GM21576 (cell line): Measurements from ENCODE around the gene EYS.

Experiments used
- ATAC-seq: cut with Tn5 transposase; IDR thresholded peaks from one replicate; pipeline ENCODE4 v1.9.1; 2021; ENCODE audit warnings: mild to moderate bottlenecking, moderate library complexity; ENCODE audit not compliant: unreplicated experiment

The EYS gene

GRCh38 chr6:64874776-64875175 lies 832.2 kb downstream of the EYS start:
- no peak for ATAC-seq

- no peak for ATAC-seq
Measured at GRCh38 chr6:64872633-64873032, 834.4 kb downstream of the EYS start.

- no peak for ATAC-seq
Measured at GRCh38 chr6:64861039-64861651, 845.9 kb downstream of the EYS start.

- no peak for ATAC-seq
Measured at GRCh38 chr6:64860203-64860602, 846.8 kb downstream of the EYS start.

GRCh38 chr6:64850121-64850520 lies 856.9 kb downstream of the EYS start:
- ATAC-seq = no peak

GRCh38 chr6:64848467-64848866 lies 858.6 kb downstream of the EYS start:
- ATAC-seq = no peak

GRCh38 chr6:64847396-64847795 lies 859.6 kb downstream of the EYS start:
- ATAC-seq = no peak

- ATAC-seq = no peak
Measured at GRCh38 chr6:64838726-64839125, 868.3 kb downstream of the EYS start.

- no peak for ATAC-seq
Measured at GRCh38 chr6:64831680-64832079, 875.3 kb downstream of the EYS start.

GRCh38 chr6:64817525-64817924 lies 889.5 kb downstream of the EYS start:
- no peak for ATAC-seq

- ATAC-seq = no peak
Measured at GRCh38 chr6:64815718-64816117, 891.3 kb downstream of the EYS start.

GRCh38 chr6:64812138-64812537 lies 894.9 kb downstream of the EYS start:
- ATAC-seq = no peak

GRCh38 chr6:64811119-64811518 lies 895.9 kb downstream of the EYS start:
- no peak for ATAC-seq

- ATAC-seq = no peak
Measured at GRCh38 chr6:64807785-64808184, 899.2 kb downstream of the EYS start.

GRCh38 chr6:64803470-64804166 lies 903.4 kb downstream of the EYS start:
- no peak for ATAC-seq

- no peak for ATAC-seq
Measured at GRCh38 chr6:64792534-64792933, 914.5 kb downstream of the EYS start.

- ATAC-seq = no peak
Measured at GRCh38 chr6:64789476-64789875, 917.5 kb downstream of the EYS start.

- ATAC-seq = no peak
Measured at GRCh38 chr6:64786736-64787135, 920.3 kb downstream of the EYS start.

- no peak for ATAC-seq
Measured at GRCh38 chr6:64782877-64783276, 924.1 kb downstream of the EYS start.

- ATAC-seq = no peak
Measured at GRCh38 chr6:64777941-64778785, 928.9 kb downstream of the EYS start.

GRCh38 chr6:64776359-64776758 lies 930.7 kb downstream of the EYS start:
- ATAC-seq = no peak

- ATAC-seq = no peak
Measured at GRCh38 chr6:64774881-64775280, 932.1 kb downstream of the EYS start.
